Esophagus squamous epithelium (tissue), 5 donors: ENCODE data around the gene EVI5. TPM values are rescaled to one million over a fixed set of nuclear protein-coding genes. Genes with fewer than 3 reads are reported as not detected.

Experiments
- DNase-seq: peaks from one replicate; lab custom pipeline; 2025; lab: John Stamatoyannopoulos, UW
- H3K27ac ChIP-seq, 4 donors: fragments of 200-600 bp; sonication (generic); one replicate each; pipeline ENCODE4 v1.5.1; 2016 to 2019; ENCODE audit warnings: mild to moderate bottlenecking in 1 of 4
- H3K27me3 ChIP-seq, 4 donors: fragments of 200-600 bp; sonication (generic); 1 replicate in 3 of 4; 2 replicates in 1 of 4; pipeline versions ENCODE4 v1.5.1 to v1.6.0; 2017 to 2021; ENCODE audit warnings: antibody characterized with exemption in 1 of 4
- H3K36me3 ChIP-seq, 3 donors: fragments of 200-600 bp; sonication (generic); one replicate each; pipeline ENCODE4 v1.5.1; 2016 to 2019
- H3K4me1 ChIP-seq, 3 donors: fragments of 200-600 bp; sonication (generic); one replicate each; pipeline ENCODE4 v1.5.1; 2017 to 2019
- H3K4me3 ChIP-seq, 4 donors: fragments of 200-600 bp; sonication (generic); 1 replicate in 3 of 4; 2 replicates in 1 of 4; pipeline ENCODE4 v1.5.1; 2016 to 2019; ENCODE audit warnings: mild to moderate bottlenecking in 2 of 4, moderate library complexity in 1 of 4
- H3K9me3 ChIP-seq, 3 donors: fragments of 200-600 bp; sonication (generic); one replicate each; pipeline ENCODE4 v1.5.1; 2016 to 2019
- CTCF ChIP-seq, 6 experiments: fragments of 450-650 bp in 4 of 6; fragments of 200-600 bp in 2 of 6; sonication (generic) in 2 of 6; IDR thresholded peaks; one replicate each; pipeline ENCODE4 v1.5.1; 2016 to 2019; ENCODE audit warnings: antibody characterized with exemption in 6 of 6, mild to moderate bottlenecking in 4 of 6, moderate library complexity in 4 of 6
- POLR2A ChIP-seq, 4 donors: fragments of 450-650 bp; IDR thresholded peaks; one replicate each; pipeline ENCODE4 v1.6.1; 2017; ENCODE audit warnings: antibody characterized with exemption in 4 of 4, mild to moderate bottlenecking in 4 of 4, moderate library complexity in 3 of 4
- WGBS, 2 donors: methylation state at CpG; one replicate each; pipeline ENCODE4 v1.1.5; 2018; 5-methylcytosine and 5-hydroxymethylcytosine counted together
- intact Hi-C: fragments of 100-400 bp; cut with DNase I; formaldehyde crosslinking; loops from one replicate; pipeline ENCODE4 v1.15.0; 2022
- total RNA-seq, 4 donors: library from RNA; depleted of rRNA; stranded (reverse); fragments of >200 nt; gene quantifications; one replicate each; pipeline ENCODE4 v1.1.0, GENCODE V29; 2016
- donor health status: DM: yes; HTN: yes; CAD: no.

Gene EVI5
- total RNA-seq, 4 donors from 2014 or later = 5.1 to 23.7 (median 9.0) TPM

- Histone ChIP-seq H3K4me1 (no peaks in the 10 kb centered on the region), H3K36me3 (no peaks in the 10 kb centered on the region), H3K27ac (no peak overlapping the region), H3K9me3 (no peaks in the 10 kb centered on the region), H3K27me3 (no peaks in the 10 kb centered on the region), H3K4me3 (no peak overlapping the region)
- DNase-seq = no peak
- TF ChIP-seq CTCF (IDR thresholded peaks at IDR 0.05) (peak in 5 of 6 experiments; percentile 57 to 73 (median 62)), POLR2A (IDR thresholded peaks at IDR 0.05) (no peak)
- WGBS, 2 donors = 89 to 94% methylated on average over 3 of the region's 3 CpGs
- intact Hi-C loops = no loop called here
Measured at GRCh38 chr1:92817986-92818764, 33.3 kb upstream of the EVI5 start.

- Histone ChIP-seq H3K4me3 (no peak overlapping the region), H3K27me3 (no peaks in the 10 kb centered on the region), H3K9me3 (no peaks in the 10 kb centered on the region), H3K27ac (no peak overlapping the region), H3K4me1 (no peaks in the 10 kb centered on the region), H3K36me3 (no peaks in the 10 kb centered on the region)
- WGBS, 2 donors = 43 to 47% methylated on average over 1 of the region's 1 CpG
- TF ChIP-seq CTCF (IDR thresholded peaks at IDR 0.05) (no peak), POLR2A (IDR thresholded peaks at IDR 0.05) (no peak)
- intact Hi-C loops = no loop called here
- no peak for DNase-seq
Measured at GRCh38 chr1:92817137-92817697, 32.3 kb upstream of the EVI5 start.

GRCh38 chr1:92816732-92817131 lies 31.8 kb upstream of the EVI5 start:
- TF ChIP-seq CTCF (IDR thresholded peaks at IDR 0.05) (no peak), POLR2A (IDR thresholded peaks at IDR 0.05) (no peak)
- Histone ChIP-seq H3K36me3 (no peaks in the 10 kb centered on the region), H3K9me3 (no peaks in the 10 kb centered on the region), H3K4me1 (no peaks in the 10 kb centered on the region), H3K27ac (no peak overlapping the region), H3K4me3 (no peak overlapping the region), H3K27me3 (no peaks in the 10 kb centered on the region)
- 69 to 70% methylated on average over 2 of the region's 2 CpGs for WGBS, 2 donors
- no peak for DNase-seq
- intact Hi-C loops = no loop called here

GRCh38 chr1:92808381-92808780 lies 23.5 kb upstream of the EVI5 start:
- Histone ChIP-seq H3K4me3 (no peak overlapping the region), H3K27ac (no peak overlapping the region), H3K9me3 (no peaks in the 10 kb centered on the region), H3K27me3 (no peaks in the 10 kb centered on the region), H3K36me3 (no peaks in the 10 kb centered on the region), H3K4me1 (peaks cover 0 to 6% (median 0%) of the 10 kb centered on the region in 3 donors)
- intact Hi-C loops = no loop called here
- TF ChIP-seq CTCF (IDR thresholded peaks at IDR 0.05) = no peak
- no peak for TF ChIP-seq POLR2A (IDR thresholded peaks at IDR 0.05)
- no peak for DNase-seq

GRCh38 chr1:92805216-92805615 lies 20.3 kb upstream of the EVI5 start:
- Histone ChIP-seq H3K36me3 (no peaks in the 10 kb centered on the region), H3K4me3 (no peak overlapping the region), H3K27me3 (no peaks in the 10 kb centered on the region), H3K9me3 (no peaks in the 10 kb centered on the region), H3K4me1 (peaks cover 0 to 6% (median 0%) of the 10 kb centered on the region in 3 donors), H3K27ac (no peak overlapping the region)
- intact Hi-C loops = no loop called here
- WGBS, 2 donors = 83 to 85% methylated on average over 1 of the region's 1 CpG
- TF ChIP-seq CTCF (IDR thresholded peaks at IDR 0.05) (no peak), POLR2A (IDR thresholded peaks at IDR 0.05) (no peak)
- DNase-seq = no peak
